NCI-H146 treated with DMSO at 0.1 percent for 48 hours (cell line): ENCODE results near the gene NPTN.
"Not testable (repeated sequence)": the region's sequence is repeated elsewhere in the genome, so short reads cannot be mapped to it uniquely, and the experiment has no call there.

Experiments used
- DNase-seq: peaks from one replicate; lab custom pipeline; 2025; ENCODE audit not compliant: unreplicated experiment; lab: John Stamatoyannopoulos, UW

Gene NPTN

GRCh38 chr15:73573037-73573436 is 60.2 kb downstream of the NPTN start:
- DNase-seq = no peak

- DNase-seq = no peak
Measured at GRCh38 chr15:73572296-73572695, 60.9 kb downstream of the NPTN start.

GRCh38 chr15:73571346-73571745 is 61.8 kb downstream of the NPTN start:
- DNase-seq = peak; percentile 71

- no peak for DNase-seq
Measured at GRCh38 chr15:73570355-73571032, 62.7 kb downstream of the NPTN start.

GRCh38 chr15:73569361-73569760 is 63.8 kb downstream of the NPTN start:
- no peak for DNase-seq

- DNase-seq = no peak
Measured at GRCh38 chr15:73568564-73569280, 64.5 kb downstream of the NPTN start.

GRCh38 chr15:73567020-73567419 is 66.2 kb downstream of the NPTN start:
- no peak for DNase-seq

- no peak for DNase-seq
Measured at GRCh38 chr15:73564255-73564654, 68.9 kb downstream of the NPTN start.

- peak; percentile 10 for DNase-seq
Measured at GRCh38 chr15:73560501-73561117, 72.6 kb downstream of the NPTN start.

GRCh38 chr15:73558529-73558928 is 74.7 kb downstream of the NPTN start:
- no peak for DNase-seq

GRCh38 chr15:73555080-73555479 is 78.1 kb downstream of the NPTN start:
- DNase-seq = no peak

- no peak for DNase-seq
Measured at GRCh38 chr15:73550190-73550589, 83.0 kb downstream of the NPTN start.

GRCh38 chr15:73548925-73549324 is 84.3 kb downstream of the NPTN start:
- not testable (repeated sequence) for DNase-seq

GRCh38 chr15:73541479-73541878 is 91.7 kb downstream of the NPTN start:
- DNase-seq = no peak

- DNase-seq = no peak
Measured at GRCh38 chr15:73540161-73540560, 93.0 kb downstream of the NPTN start.

GRCh38 chr15:73539212-73540128 is 93.7 kb downstream of the NPTN start:
- no peak for DNase-seq

- DNase-seq = no peak
Measured at GRCh38 chr15:73538563-73539211, 94.5 kb downstream of the NPTN start.

GRCh38 chr15:73538123-73538522 is 95.1 kb downstream of the NPTN start:
- no peak for DNase-seq

GRCh38 chr15:73530649-73531048 is 102.5 kb downstream of the NPTN start:
- DNase-seq = no peak

GRCh38 chr15:73527598-73527997 is 105.6 kb downstream of the NPTN start:
- DNase-seq = no peak

- no peak for DNase-seq
Measured at GRCh38 chr15:73524919-73525318, 108.3 kb downstream of the NPTN start.
